HepG2 (cell line): ENCODE results near the gene ARMC8.

ENCODE experiments used
- BCL6 ChIP-seq: IDR thresholded peaks from 2 replicates; pipeline ENCODE4 v1.6.1; 2016; ENCODE audit warnings: missing genetic modification reagents, missing compliant biosample characterization
- CBX2 ChIP-seq, 2 experiments: fragments of 200-600 bp in 1 of 2; sonication (generic); formaldehyde crosslinking in 1 of 2; IDR thresholded peaks; 2 replicates each; pipeline versions ENCODE4 v1.7.0 to v1.8.1; 2018 to 2022; ENCODE audit warnings: low read depth in 2 of 2, low read length in 1 of 2, mild to moderate bottlenecking in 1 of 2, missing genetic modification reagents in 1 of 2
- CREB1 ChIP-seq, 2 experiments: fragments of 450-650 bp in 1 of 2; IDR thresholded peaks; 2 replicates each; pipeline ENCODE4 v1.6.1; 2016 to 2017; ENCODE audit warnings: control low read depth in 1 of 2, mild to moderate bottlenecking in 1 of 2, missing compliant biosample characterization in 1 of 2, missing genetic modification characterization in 1 of 2
- HDAC1 ChIP-seq: sonication (generic); formaldehyde crosslinking; IDR thresholded peaks from 2 replicates; pipeline ENCODE4 v1.5.1; 2020; ENCODE audit warnings: mild to moderate bottlenecking, missing genetic modification reagents
- HNRNPL ChIP-seq: fragments of 200-400 bp; formaldehyde crosslinking; IDR thresholded peaks from 2 replicates; pipeline ENCODE4 v1.6.1; 2017; ENCODE audit warnings: mild to moderate bottlenecking, low read depth, low read length
- JUND ChIP-seq: sonication (generic); formaldehyde crosslinking; IDR thresholded peaks from 2 replicates; pipeline ENCODE4 v1.8.0; 2022; ENCODE audit warnings: mild to moderate bottlenecking, missing genetic modification reagents
- NONO ChIP-seq, 2 experiments: fragments of 450-650 bp in 1 of 2; sonication (generic) in 1 of 2; formaldehyde crosslinking in 1 of 2; IDR thresholded peaks in 1 of 2; conservative IDR thresholded peaks in 1 of 2; 2 replicates each; pipeline versions ENCODE4 v1.6.1 to v1.8.0; 2017 to 2022; ENCODE audit warnings: mild to moderate bottlenecking in 1 of 2, missing genetic modification reagents in 1 of 2, moderate library complexity in 1 of 2
- RAD21 ChIP-seq: fragments of 450-650 bp; formaldehyde crosslinking; IDR thresholded peaks from 2 replicates; pipeline ENCODE4 v1.5.0; 2020; ENCODE audit warnings: mild to moderate bottlenecking
- RXRA ChIP-seq: sonication (generic); formaldehyde crosslinking; IDR thresholded peaks from 2 replicates; pipeline ENCODE4 v1.5.1; 2020; ENCODE audit warnings: missing genetic modification reagents
- SIN3A ChIP-seq: IDR thresholded peaks from 2 replicates; pipeline ENCODE4 v1.6.1; 2011; ENCODE audit warnings: low read depth, mild to moderate bottlenecking, control low read depth, low read length, borderline replicate concordance
- SOX13 ChIP-seq, 3 experiments: fragments of 450-650 bp in 1 of 3; sonication (generic) in 1 of 3; formaldehyde crosslinking in 1 of 3; IDR thresholded peaks in 2 of 3; conservative IDR thresholded peaks in 1 of 3; 2 replicates each; pipeline versions ENCODE4 v1.5.0 to v1.6.1; 2016 to 2020; ENCODE audit warnings: antibody characterized with exemption in 1 of 3, mild to moderate bottlenecking in 1 of 3, missing compliant biosample characterization in 1 of 3, missing genetic modification reagents in 1 of 3, moderate library complexity in 1 of 3
- ZNF124 ChIP-seq: sonication (generic); formaldehyde crosslinking; IDR thresholded peaks from 2 replicates; pipeline ENCODE4 v1.4.0; 2020; ENCODE audit warnings: missing genetic modification reagents
- ZNF775 ChIP-seq: sonication (generic); formaldehyde crosslinking; IDR thresholded peaks from 2 replicates; pipeline ENCODE4 v1.4.0; 2020; ENCODE audit warnings: missing genetic modification reagents, mild to moderate bottlenecking, moderate library complexity, borderline replicate concordance
- TF ChIP-seq, protein P1 (sequence below): sonication (generic); formaldehyde crosslinking; IDR thresholded peaks from 2 replicates; pipeline ENCODE4 v1.5.0; 2020; ENCODE audit warnings: mild to moderate bottlenecking, missing genetic modification reagents, moderate library complexity

DNA sequence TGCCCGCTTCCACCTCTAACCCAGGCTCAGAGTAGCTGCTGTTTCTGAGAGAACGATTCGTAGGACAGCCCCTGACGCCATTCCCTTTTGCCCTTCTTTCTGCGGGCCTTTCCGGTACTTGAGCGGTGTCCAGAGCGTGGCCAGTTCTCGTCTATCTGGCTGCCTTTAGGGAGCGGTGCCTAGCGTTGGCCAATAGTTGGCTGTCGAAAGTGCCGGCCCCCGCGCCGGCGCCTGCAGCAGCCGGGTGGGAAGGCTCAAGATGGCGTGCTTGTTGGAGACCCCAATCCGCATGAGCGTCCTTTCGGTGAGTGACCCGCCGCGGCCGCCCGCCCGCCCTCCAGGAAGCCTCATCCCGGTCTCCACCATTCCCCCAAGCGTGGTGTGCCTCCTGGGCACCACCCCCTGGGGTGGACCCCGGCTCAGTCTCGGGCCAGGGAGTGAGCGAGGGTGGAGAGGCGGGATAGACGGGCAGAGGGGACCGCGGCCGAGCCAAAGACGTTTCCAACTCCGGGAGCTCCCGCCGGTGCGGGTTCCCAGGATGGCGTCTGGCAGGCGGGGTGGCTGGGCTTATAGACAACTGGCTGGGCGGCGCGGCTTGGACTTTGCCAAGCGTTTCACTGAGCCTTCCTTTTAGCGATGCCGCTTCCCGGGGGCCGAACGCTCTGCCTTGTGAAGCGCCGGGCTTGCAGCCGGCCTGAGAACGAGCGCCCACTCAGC is at the start of gene ARMC8:
- TF ChIP-seq JUND (CRISPR knock-in tag): no peak
- peak; percentile 31 for TF ChIP-seq RAD21
- TF ChIP-seq, protein P1, sequence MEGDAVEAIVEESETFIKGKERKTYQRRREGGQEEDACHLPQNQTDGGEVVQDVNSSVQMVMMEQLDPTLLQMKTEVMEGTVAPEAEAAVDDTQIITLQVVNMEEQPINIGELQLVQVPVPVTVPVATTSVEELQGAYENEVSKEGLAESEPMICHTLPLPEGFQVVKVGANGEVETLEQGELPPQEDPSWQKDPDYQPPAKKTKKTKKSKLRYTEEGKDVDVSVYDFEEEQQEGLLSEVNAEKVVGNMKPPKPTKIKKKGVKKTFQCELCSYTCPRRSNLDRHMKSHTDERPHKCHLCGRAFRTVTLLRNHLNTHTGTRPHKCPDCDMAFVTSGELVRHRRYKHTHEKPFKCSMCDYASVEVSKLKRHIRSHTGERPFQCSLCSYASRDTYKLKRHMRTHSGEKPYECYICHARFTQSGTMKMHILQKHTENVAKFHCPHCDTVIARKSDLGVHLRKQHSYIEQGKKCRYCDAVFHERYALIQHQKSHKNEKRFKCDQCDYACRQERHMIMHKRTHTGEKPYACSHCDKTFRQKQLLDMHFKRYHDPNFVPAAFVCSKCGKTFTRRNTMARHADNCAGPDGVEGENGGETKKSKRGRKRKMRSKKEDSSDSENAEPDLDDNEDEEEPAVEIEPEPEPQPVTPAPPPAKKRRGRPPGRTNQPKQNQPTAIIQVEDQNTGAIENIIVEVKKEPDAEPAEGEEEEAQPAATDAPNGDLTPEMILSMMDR (CRISPR knock-in tag): no peak; the same call in 1 of the 2 replicates
- no peak for TF ChIP-seq NONO (IDR thresholded peaks at IDR 0.05)
- peak; percentile 69 for TF ChIP-seq NONO (CRISPR knock-in tag; conservative IDR thresholded peaks at IDR 0.05)
- TF ChIP-seq HNRNPL: no peak
- TF ChIP-seq HDAC1 (CRISPR knock-in tag): peak; percentile 44; the same call in 1 of the 2 replicates
- TF ChIP-seq BCL6 (CRISPR knock-in tag): peak; percentile 5; the same call in 1 of the 2 replicates
- no peak; the same call in 1 of the 2 replicates for TF ChIP-seq ZNF124 (CRISPR knock-in tag)
- TF ChIP-seq SIN3A: peak; percentile 79; the same call in 1 of the 2 replicates
- TF ChIP-seq ZNF775 (CRISPR knock-in tag): peak; percentile 58; the same call in 1 of the 2 replicates
- TF ChIP-seq CREB1 (IDR thresholded peaks at IDR 0.05): no peak
- TF ChIP-seq CREB1 (CRISPR knock-in tag; IDR thresholded peaks at IDR 0.05): no peak; the same call in 1 of the 2 replicates
- TF ChIP-seq CBX2 (IDR thresholded peaks at IDR 0.05; ENCODE audit: low read depth, low read length): no peak
- no peak for TF ChIP-seq CBX2 (CRISPR knock-in tag; IDR thresholded peaks at IDR 0.05; ENCODE audit: low read depth)
- peak; percentile 60 for TF ChIP-seq RXRA (CRISPR knock-in tag)
- no peak for TF ChIP-seq SOX13 (IDR thresholded peaks at IDR 0.05)
- no peak; a peak in 1 of 4 replicates for TF ChIP-seq SOX13 (CRISPR knock-in tag; conservative IDR thresholded peaks at IDR 0.05 in 1 of 2, IDR thresholded peaks at IDR 0.05 in 1 of 2)
